NCI-H82 treated with DMSO at 0.1 percent for 48 hours (cell line): ENCODE measurements around the gene BICC1.

Experiments
- DNase-seq: peaks from one replicate; lab custom pipeline; 2025; ENCODE audit not compliant: unreplicated experiment; lab: John Stamatoyannopoulos, UW

Gene BICC1

GRCh38 chr10:58807629-58808022 lies 295.0 kb downstream of the BICC1 start:
- no peak for DNase-seq

DNA sequence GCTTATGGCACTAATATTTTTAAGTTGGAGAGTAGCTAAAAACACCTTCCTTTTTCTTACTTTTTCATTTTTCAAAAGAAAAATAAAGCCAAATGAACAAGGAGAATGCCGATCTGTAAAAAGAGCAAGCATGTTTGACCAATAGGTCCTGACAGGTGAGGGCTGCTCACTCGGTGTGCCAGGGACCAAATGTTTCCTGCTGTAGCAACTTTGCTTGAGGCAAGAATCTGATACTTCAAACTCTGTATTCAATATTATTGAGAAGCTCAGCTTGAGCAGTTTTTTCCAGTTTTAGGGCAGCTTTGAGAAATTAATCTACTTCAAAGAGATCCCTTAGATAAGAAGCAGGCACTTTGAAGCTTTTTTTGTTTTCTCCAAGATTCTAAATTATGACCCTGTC lies 298.1 kb downstream of the BICC1 start:
- DNase-seq, result no peak

DNA sequence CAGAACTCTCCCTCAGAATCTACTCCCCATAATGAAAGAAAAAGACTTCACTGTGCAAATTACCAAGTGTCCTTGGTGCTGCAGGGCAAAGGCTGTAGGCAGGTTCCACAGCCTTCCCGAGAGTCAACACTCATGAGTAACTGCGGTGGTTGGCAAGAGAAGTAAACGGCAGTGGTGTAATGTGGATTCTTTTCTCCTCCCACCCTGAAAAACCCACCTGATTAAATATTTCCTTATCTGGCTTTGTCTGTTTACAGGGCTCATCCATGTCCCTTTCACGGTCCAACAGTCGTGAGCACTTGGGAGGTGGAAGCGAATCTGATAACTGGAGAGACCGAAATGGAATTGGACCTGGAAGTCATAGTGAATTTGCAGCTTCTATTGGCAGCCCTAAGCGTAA lies 300.9 kb downstream of the BICC1 start:
- no peak for DNase-seq

GRCh38 chr10:58817201-58817846 lies 304.7 kb downstream of the BICC1 start:
- no peak for DNase-seq

- no peak for DNase-seq
Measured at GRCh38 chr10:58818900-58819299, 306.2 kb downstream of the BICC1 start.

DNA sequence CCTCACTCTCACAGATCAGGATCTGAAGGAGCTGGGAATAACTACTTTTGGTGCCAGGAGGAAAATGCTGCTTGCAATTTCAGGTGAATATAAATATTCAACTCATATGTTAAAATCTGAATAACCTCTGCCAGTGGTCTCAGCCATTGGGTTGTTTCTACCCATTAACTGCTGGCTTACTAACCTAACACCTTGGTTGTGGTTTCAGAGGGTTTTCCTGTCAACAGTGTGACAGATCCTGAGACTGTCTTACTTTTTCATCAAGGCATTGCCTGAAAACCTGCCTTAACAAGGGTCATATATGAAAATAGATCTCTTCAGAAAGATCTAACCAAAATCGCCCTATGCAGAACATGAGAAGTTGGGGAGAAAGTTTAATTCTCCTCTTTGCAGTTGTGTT lies 307.7 kb downstream of the BICC1 start:
- DNase-seq, result no peak

GRCh38 chr10:58820861-58821751 lies 308.4 kb downstream of the BICC1 start:
- DNase-seq, result no peak

- DNase-seq, result no peak
Measured at GRCh38 chr10:58821752-58822056, 309.0 kb downstream of the BICC1 start.

DNA sequence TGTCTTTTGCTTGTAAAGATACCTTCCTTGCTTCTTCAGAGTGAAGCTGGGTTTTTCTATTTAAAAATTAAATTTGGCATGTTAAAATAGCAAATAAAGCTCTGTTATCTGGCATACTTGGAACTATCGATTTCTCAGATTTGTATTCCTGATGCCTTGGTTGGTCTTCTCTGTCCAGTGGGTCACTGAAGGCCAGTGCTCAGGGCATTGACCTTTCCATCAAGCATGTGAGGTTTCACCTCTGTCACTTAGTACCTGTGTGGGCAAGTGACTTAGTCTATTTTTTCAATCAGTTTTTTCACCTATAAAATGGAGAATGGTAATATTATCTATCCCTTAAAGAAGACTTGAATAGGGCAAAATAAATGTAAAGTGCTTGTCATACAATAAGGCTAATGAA lies 311.3 kb downstream of the BICC1 start:
- DNase-seq, result no peak

DNA sequence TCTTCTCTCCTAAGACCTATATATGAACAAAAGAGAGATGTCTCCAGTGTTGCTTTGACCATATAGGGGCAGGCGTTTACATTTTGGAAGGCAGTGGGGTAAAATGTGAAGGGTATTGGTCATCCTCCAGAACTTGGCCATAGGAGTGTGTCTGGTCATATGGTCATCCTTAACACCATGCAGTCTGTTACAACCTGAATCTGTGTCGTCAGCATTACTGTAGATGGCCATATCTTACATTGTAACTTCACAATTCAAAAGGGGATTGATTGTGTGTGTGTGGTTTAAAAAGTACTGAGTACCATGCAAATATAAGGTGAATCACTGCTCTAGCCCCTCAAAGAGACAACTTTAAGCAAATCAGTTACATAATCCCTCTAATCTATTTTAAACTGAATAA lies 311.7 kb downstream of the BICC1 start:
- no peak for DNase-seq

DNA sequence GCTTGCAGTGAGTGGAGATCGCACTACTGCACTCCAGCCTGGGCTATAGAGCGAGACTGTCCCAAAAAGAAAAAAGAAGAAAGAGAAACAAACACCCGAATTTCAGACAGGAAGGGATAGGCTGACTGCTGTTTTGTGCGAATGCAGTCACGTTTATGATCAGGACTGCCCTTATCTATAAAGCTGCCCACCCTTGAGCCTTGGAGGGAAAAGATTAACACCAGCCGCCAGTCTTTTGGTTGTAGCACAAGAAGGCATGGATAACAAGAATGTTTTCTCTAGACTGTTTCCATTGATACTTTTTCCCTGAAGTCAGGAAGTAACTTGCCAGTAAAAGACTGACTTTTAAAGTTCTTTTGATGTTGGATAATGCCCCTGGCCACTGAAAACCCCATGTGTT lies 314.0 kb downstream of the BICC1 start:
- no peak for DNase-seq

DNA sequence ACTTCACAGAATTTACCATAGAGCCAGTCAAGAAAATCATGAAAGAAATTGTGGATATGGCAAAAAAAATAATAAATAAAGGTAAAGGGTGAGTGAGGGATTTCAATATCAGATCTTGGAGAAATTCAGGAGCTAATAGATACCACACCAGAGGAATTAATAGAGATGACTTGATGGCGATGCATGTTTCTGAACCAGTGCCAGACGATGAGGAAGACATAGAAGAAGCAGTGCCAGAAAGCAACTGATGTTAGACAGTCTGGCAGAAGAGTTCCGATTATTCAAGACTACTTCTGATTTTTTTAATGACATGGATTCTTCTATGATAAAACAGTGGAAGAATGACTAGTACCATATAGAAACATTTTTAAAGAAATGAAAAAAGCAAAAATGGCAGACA lies 314.7 kb downstream of the BICC1 start:
- DNase-seq, result no peak

GRCh38 chr10:58829839-58830238 lies 317.2 kb downstream of the BICC1 start:
- no peak for DNase-seq

DNA sequence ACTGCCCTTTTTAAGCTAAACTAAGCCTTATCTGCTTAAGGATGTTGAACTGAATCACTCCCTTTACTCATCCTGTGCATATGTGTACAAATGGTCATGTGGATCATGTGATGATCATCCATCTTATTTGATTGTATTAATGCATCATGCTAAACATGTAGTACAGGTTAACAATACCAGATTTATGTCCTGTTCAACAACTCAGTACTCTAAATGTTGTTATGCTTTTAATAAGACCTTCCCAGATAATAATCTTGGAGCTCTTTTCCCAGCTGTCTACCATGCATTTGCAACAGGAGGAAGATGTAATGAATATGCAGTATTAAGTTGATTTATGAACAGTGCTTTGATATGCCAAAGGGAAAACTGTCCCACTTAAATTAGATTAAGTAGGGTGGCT lies 318.0 kb downstream of the BICC1 start:
- DNase-seq, result no peak

DNA sequence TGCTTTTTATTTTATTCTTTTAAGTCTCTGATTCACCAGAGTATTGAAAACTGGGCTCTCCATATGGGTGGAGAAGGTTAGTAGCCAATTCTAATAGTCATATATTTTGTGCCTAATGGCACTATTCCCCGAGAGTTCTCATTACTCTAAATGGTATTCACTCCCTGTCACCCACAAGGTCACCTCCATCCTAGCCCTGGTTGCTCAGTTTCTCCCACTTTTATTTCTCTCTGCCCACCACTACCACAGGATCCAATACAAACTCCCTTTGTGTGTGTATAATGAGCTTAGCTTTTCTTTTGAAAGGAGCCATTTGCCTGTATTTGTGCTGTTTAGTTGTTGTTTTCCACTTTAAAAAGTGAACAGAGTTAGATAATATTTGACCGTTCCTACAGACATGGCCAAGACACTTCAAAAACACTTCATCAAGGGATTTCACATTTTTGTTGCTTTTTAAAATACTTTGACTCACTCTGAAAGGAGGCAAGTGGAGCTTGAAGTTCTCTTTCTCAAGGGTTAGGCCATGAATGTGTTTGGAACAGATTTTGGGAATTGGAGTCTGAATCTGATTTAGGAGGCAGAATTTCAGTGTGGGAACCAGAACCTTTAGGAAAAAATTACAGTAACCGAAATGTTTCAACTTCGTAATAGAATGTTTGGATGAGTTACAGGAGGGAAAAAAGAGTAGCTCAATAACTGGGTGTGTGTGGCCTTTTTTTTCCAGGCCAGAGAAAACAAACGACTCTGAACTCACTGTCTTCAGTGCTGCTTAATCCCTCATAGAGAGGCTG lies 321.3 kb downstream of the BICC1 start:
- no peak for DNase-seq

DNA sequence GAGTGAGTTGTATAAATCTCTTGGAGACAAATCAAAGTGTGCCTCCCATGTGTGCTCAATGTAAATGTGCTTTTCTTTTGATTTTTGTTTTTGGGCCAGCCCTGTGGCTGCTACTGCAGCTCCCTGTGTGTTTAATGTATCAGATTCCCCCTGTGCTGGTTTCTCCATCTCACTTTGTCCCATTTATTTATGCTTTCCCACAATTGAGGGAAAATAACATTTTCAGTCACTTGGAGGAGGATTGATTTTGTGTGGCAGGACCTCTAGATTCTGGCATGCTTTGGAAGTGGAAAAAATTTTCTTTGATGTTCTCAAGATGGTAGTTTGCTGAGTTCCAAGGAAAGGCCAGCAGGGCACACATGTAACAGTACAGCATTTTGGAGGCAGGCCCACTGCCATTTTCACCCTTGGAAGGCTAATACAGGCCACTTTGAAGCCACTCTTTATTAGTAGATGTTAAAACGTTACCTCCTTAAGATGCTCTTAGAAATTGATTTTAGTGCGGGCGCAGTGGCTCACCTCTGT lies 323.6 kb downstream of the BICC1 start:
- DNase-seq, result no peak

GRCh38 chr10:58836991-58837575 lies 324.4 kb downstream of the BICC1 start:
- DNase-seq, result no peak

DNA sequence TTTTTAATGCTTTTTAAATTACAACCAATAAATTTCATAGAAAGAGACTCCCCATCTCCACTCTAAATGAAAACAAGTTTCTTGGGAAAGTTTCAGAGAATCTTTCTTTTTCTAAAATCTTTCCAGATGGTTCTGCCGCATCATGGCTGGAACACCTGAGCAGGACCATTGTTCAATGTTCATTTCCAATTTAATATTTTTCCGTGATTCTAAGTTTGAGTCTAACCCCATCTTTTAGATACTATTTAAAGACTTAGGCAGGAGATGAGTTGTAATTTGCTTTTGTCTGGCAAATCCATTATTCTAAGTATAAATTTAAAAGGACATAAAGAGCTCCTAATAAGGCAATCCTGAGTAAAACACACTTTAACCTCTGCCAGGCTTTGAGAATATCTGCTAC lies 325.2 kb downstream of the BICC1 start:
- DNase-seq, result no peak

DNA sequence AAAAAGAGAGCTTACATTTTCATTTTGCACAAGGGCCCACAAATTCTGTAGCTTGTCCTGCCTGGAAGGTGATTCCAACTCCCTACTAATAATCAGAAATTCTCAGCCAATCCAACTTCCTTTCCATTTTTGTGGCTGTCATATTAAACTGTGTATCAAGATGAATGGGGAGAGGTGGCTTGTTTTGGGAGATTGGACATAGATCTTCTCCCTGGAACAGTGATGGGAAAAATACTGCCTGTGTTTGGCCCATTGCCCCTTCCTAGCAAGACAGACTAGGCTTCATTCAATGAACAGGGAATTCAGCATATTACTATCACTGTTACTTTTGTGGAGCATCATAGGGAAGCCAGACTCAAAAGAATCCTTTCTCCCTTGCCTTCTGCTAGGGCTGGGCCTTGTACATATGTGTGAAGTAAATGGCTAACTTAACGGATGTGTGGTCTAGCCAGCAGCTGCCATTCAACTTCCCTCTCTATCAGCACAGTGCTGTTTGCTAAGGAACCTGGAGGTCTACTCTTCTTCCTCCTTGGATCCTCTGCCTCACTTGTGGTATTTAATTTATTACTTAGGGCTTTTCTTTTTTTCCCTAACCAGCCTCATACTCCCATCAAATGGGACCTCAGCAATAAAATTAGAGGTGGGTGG lies 326.0 kb downstream of the BICC1 start:
- no peak for DNase-seq

GRCh38 chr10:58839771-58840170 lies 327.1 kb downstream of the BICC1 start:
- no peak for DNase-seq
